Panc1 (cell line): ENCODE results near the gene NID2. TPM values are rescaled to one million over a fixed set of nuclear protein-coding genes. Genes with fewer than 3 reads are reported as not detected.

Experiments used
- ATAC-seq: fragments of 200-7000 bp; cut with Tn5 transposase; 2 replicates; pipeline ENCODE4 v1.9.1; 2020; ENCODE audit warnings: mild to moderate bottlenecking, moderate library complexity
- BruUV-seq: library from RNA; stranded (reverse); fragments of 400-500 nt; replicated peaks from 2 replicates; lab custom pipeline; 2021; lab: Mats Ljungman, UMichigan
- CTCF ChIA-PET: fragments of 300-600 bp; sonication (Branson Sonifier 250); formaldehyde crosslinking; loops from one replicate; lab custom pipeline; 2022; ENCODE audit warnings: antibody characterized with exemption; lab: Charles Lee
- POLR2A ChIA-PET: fragments of 300-600 bp; sonication (Branson Sonifier 250); formaldehyde crosslinking; loops from one replicate; lab custom pipeline; 2022; ENCODE audit warnings: antibody characterized with exemption; lab: Charles Lee
- DNase-seq: peaks from one replicate; pipeline ENCODE4 v3.0.0-alpha.2; 2010; ENCODE audit warnings: low read depth, low spot score
- H3K27ac ChIP-seq: 2 replicates; pipeline ENCODE4 v1.5.1; 2011; ENCODE audit warnings: mild to moderate bottlenecking, low read length, inconsistent platforms
- H3K27me3 ChIP-seq: fragments of 200-500 bp; sonication (Bioruptor generic); 2 replicates; pipeline ENCODE4 v1.6.0; 2014; ENCODE audit warnings: low read length, inconsistent platforms; ENCODE audit not compliant: control insufficient read depth, insufficient read depth
- H3K36me3 ChIP-seq: fragments of 200-500 bp; sonication (Bioruptor generic); 2 replicates; pipeline ENCODE4 v1.5.1; 2014; ENCODE audit warnings: inconsistent platforms, mild to moderate bottlenecking, low read length, moderate library complexity; ENCODE audit not compliant: control insufficient read depth, insufficient read depth
- H3K4me1 ChIP-seq: 2 replicates; pipeline ENCODE4 v1.5.1; 2011; ENCODE audit warnings: inconsistent platforms, mild to moderate bottlenecking, low read length, moderate library complexity; ENCODE audit not compliant: control insufficient read depth, insufficient read depth
- H3K4me3 ChIP-seq, 2 experiments: 2 replicates each; pipeline ENCODE4 v1.5.1; 2011 to 2012; ENCODE audit warnings: low read depth in 2 of 2, low read length in 2 of 2, mild to moderate bottlenecking in 2 of 2, inconsistent platforms in 1 of 2, moderate library complexity in 1 of 2
- H3K9me3 ChIP-seq: fragments of 200-500 bp; sonication (Bioruptor generic); 2 replicates; pipeline ENCODE4 v1.5.1; 2014; ENCODE audit warnings: low read depth, mild to moderate bottlenecking, inconsistent platforms, low read length, moderate library complexity; ENCODE audit not compliant: control insufficient read depth, insufficient read depth
- POLR2AphosphoS5 ChIP-seq: IDR thresholded peaks from 2 replicates; pipeline ENCODE4 v1.6.1; 2012; ENCODE audit warnings: mild to moderate bottlenecking, low read depth, low read length, moderate library complexity
- SIN3A ChIP-seq: IDR thresholded peaks from 2 replicates; pipeline ENCODE4 v1.6.1; 2012; ENCODE audit warnings: low read depth, mild to moderate bottlenecking, low read length, moderate library complexity, borderline replicate concordance; ENCODE audit not compliant: insufficient read depth
- TCF7L2 ChIP-seq: IDR thresholded peaks from 2 replicates; pipeline ENCODE4 v1.6.1; 2011; ENCODE audit warnings: mild to moderate bottlenecking, low read depth, low read length, inconsistent platforms
- in situ Hi-C: cut with HindIII; loops from 2 replicates; pipeline ENCODE4 v1.10.0; 2016; ENCODE audit warnings: low sequenced_read_pairs, low pct_unique_long_range_greater_than_20kb
- intact Hi-C: fragments of 100-400 bp; cut with micrococcal nuclease; formaldehyde crosslinking; loops from one replicate; pipeline ENCODE4 v1.10.0; 2022; ENCODE audit not compliant: unreplicated experiment
- total RNA-seq: library from RNA; stranded (reverse); gene quantifications from one replicate; pipeline ENCODE4 v1.2.1, GENCODE V29; 2021; ENCODE audit not compliant: unreplicated experiment
- TF ChIP-seq, protein P1 (sequence below), 2 experiments: IDR thresholded peaks; 2 replicates each; pipeline ENCODE4 v1.6.1; 2011 to 2012; ENCODE audit warnings: low read depth in 2 of 2, control low read depth in 1 of 2, low read length in 1 of 2, mild to moderate bottlenecking in 1 of 2, moderate library complexity in 1 of 2; ENCODE audit not compliant: insufficient read depth in 1 of 2
- TF ChIP-seq, protein P2 (sequence below): fragments of 450-650 bp; IDR thresholded peaks from 2 replicates; pipeline ENCODE4 v1.5.1; 2017; ENCODE audit warnings: mild to moderate bottlenecking

Gene NID2
- total RNA-seq, 1 experiment from 2014 or later, result 0.36 TPM

- DNase-seq (no peak), ATAC-seq (no peak)
- Histone ChIP-seq H3K36me3 (no peaks in the 10 kb centered on the region), H3K4me3 (no peak overlapping the region), H3K4me1 (no peaks in the 10 kb centered on the region), H3K27me3 (no peaks in the 10 kb centered on the region), H3K9me3 (no peaks in the 10 kb centered on the region), H3K27ac (no peak overlapping the region)
- CTCF ChIA-PET, result no interaction called here
- TF ChIP-seq, protein P1, sequence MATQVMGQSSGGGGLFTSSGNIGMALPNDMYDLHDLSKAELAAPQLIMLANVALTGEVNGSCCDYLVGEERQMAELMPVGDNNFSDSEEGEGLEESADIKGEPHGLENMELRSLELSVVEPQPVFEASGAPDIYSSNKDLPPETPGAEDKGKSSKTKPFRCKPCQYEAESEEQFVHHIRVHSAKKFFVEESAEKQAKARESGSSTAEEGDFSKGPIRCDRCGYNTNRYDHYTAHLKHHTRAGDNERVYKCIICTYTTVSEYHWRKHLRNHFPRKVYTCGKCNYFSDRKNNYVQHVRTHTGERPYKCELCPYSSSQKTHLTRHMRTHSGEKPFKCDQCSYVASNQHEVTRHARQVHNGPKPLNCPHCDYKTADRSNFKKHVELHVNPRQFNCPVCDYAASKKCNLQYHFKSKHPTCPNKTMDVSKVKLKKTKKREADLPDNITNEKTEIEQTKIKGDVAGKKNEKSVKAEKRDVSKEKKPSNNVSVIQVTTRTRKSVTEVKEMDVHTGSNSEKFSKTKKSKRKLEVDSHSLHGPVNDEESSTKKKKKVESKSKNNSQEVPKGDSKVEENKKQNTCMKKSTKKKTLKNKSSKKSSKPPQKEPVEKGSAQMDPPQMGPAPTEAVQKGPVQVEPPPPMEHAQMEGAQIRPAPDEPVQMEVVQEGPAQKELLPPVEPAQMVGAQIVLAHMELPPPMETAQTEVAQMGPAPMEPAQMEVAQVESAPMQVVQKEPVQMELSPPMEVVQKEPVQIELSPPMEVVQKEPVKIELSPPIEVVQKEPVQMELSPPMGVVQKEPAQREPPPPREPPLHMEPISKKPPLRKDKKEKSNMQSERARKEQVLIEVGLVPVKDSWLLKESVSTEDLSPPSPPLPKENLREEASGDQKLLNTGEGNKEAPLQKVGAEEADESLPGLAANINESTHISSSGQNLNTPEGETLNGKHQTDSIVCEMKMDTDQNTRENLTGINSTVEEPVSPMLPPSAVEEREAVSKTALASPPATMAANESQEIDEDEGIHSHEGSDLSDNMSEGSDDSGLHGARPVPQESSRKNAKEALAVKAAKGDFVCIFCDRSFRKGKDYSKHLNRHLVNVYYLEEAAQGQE (IDR thresholded peaks at IDR 0.05; ENCODE audit: insufficient read depth in 1 of 2, low read depth in 2 of 2, low read length in 1 of 2), result no peak
- TF ChIP-seq, protein P2, sequence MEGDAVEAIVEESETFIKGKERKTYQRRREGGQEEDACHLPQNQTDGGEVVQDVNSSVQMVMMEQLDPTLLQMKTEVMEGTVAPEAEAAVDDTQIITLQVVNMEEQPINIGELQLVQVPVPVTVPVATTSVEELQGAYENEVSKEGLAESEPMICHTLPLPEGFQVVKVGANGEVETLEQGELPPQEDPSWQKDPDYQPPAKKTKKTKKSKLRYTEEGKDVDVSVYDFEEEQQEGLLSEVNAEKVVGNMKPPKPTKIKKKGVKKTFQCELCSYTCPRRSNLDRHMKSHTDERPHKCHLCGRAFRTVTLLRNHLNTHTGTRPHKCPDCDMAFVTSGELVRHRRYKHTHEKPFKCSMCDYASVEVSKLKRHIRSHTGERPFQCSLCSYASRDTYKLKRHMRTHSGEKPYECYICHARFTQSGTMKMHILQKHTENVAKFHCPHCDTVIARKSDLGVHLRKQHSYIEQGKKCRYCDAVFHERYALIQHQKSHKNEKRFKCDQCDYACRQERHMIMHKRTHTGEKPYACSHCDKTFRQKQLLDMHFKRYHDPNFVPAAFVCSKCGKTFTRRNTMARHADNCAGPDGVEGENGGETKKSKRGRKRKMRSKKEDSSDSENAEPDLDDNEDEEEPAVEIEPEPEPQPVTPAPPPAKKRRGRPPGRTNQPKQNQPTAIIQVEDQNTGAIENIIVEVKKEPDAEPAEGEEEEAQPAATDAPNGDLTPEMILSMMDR, result no peak
- TF ChIP-seq POLR2AphosphoS5 (no peak), TCF7L2 (no peak), SIN3A (no peak)
- POLR2A ChIA-PET, result no interaction called here
- intact Hi-C loops (no loop called here), in situ Hi-C loops (no loop called here)
- no TSS peak for BruUV-seq
Measured at GRCh38 chr14:52039124-52039815, 29.6 kb downstream of the NID2 start.

DNA sequence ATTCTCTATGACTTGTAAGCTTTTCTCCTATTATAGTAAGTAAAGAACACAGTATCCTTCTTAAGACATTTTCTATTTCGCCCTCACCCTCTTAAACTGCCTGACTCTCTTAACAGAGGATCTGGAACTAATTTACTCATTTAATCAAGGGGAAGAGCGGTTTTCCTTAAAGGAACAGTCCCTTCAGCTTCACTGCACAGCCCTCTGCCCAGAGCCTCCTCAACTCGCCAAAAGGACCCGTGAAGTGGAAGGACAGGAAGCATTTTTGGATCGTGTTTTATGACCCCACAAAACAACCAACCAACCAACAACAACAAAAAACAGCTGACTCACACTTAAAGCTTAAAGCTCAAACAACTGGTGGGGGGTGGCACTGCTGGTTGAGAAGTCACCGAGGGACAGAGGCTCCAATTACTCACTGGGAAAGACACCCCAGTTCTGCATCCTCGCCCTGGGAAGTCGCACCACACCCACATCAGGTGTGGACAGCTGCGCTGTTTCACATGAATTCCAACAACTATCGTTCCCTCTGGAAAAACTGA lies 35.7 kb downstream of the NID2 start:
- no peak for ATAC-seq
- no TSS peak for BruUV-seq
- no peak overlapping the region for H3K4me3 ChIP-seq
- ChIA-PET CTCF (no interaction called here), POLR2A (no interaction called here)
- no peaks in the 10 kb centered on the region for H3K27me3 ChIP-seq
- intact Hi-C loops, result no loop called here
- no peak overlapping the region for H3K27ac ChIP-seq
- in situ Hi-C loops, result no loop called here
- H3K4me1 ChIP-seq, result no peaks in the 10 kb centered on the region
- no peak for DNase-seq
- no peaks in the 10 kb centered on the region for H3K9me3 ChIP-seq
- no peaks in the 10 kb centered on the region for H3K36me3 ChIP-seq
- no peak for TF ChIP-seq POLR2AphosphoS5

DNA sequence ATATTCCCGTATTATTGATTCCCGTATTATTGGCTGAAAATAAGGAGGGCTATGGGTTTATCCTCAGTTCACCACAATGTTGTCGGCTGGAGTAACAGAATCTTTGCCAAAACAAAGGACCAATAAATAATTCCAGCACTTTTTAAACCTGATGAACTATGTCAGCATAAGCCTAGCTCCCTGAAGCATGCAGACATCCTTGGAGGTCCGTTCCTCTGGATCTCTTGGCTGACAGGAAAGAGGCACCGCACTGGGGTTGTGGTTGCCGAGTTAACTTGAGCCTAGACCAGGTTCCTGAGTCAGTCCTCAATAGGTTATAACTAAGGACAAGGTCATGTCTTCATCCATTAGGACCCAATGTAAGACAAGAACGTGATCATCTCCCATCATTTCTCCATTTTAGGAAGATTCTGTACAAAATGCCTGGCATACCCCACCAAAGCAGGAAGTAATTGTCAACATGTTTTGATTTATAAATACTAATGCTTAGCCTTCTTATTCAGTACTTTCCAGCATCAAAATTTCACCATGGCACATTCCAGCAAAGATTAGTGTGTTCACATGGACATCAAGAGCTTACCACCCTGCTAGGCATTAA lies 36.6 kb downstream of the NID2 start:
- ChIA-PET CTCF (no interaction called here), POLR2A (no interaction called here)
- DNase-seq (no peak), ATAC-seq (no peak)
- BruUV-seq, result no TSS peak
- Histone ChIP-seq H3K4me3 (no peak overlapping the region), H3K27ac (no peak overlapping the region), H3K4me1 (no peaks in the 10 kb centered on the region), H3K9me3 (no peaks in the 10 kb centered on the region), H3K36me3 (no peaks in the 10 kb centered on the region), H3K27me3 (no peaks in the 10 kb centered on the region)
- intact Hi-C loops, result no loop called here
- TF ChIP-seq, protein P2, result no peak
- TF ChIP-seq TCF7L2, result no peak
- no peak for TF ChIP-seq POLR2AphosphoS5
- TF ChIP-seq, protein P1 (IDR thresholded peaks at IDR 0.05; ENCODE audit: insufficient read depth in 1 of 2, low read depth in 2 of 2, low read length in 1 of 2), result no peak
- no peak for TF ChIP-seq SIN3A
- in situ Hi-C loops, result no loop called here
